Keratinocyte (primary cell): ENCODE measurements around the gene ADAMTS15. TPM values are rescaled to one million over a fixed set of nuclear protein-coding genes. Genes with fewer than 3 reads are reported as not detected.

Source experiments
- DNase-seq: peaks from one replicate; pipeline ENCODE4 v3.0.0-alpha.2; 2011; ENCODE audit warnings: low read depth, missing footprints, low spot score
- FAIRE-seq: peaks from 2 replicates; lab custom pipeline; 2011; peaks lifted over from hg19 to GRCh38; lab: Jason Lieb, UNC
- H2AFZ ChIP-seq: 2 replicates; pipeline ENCODE4 v1.6.0; 2012; ENCODE audit warnings: low read length, control low read depth, inconsistent platforms; ENCODE audit not compliant: control insufficient read depth
- H3K27ac ChIP-seq: 2 replicates; pipeline ENCODE4 v1.5.1; 2011; ENCODE audit warnings: low read length; ENCODE audit not compliant: control insufficient read depth, insufficient read depth
- H3K27me3 ChIP-seq: 3 replicates; pipeline ENCODE4 v1.6.0; 2011; ENCODE audit warnings: low read length; ENCODE audit not compliant: control insufficient read depth, insufficient read depth; ENCODE audit errors: extremely low read depth
- H3K36me3 ChIP-seq, 2 experiments: 2 replicates in 1 of 2; 3 replicates in 1 of 2; pipeline ENCODE4 v1.5.1; 2011; ENCODE audit warnings: low read length in 2 of 2, mild to moderate bottlenecking in 1 of 2; ENCODE audit not compliant: control insufficient read depth in 2 of 2, insufficient read depth in 2 of 2; ENCODE audit errors: extremely low read depth in 1 of 2
- H3K4me1 ChIP-seq: 3 replicates; pipeline ENCODE4 v1.5.1; 2011; ENCODE audit warnings: low read length; ENCODE audit not compliant: control insufficient read depth, insufficient read depth; ENCODE audit errors: extremely low read depth
- H3K4me2 ChIP-seq: 3 replicates; pipeline ENCODE4 v1.6.0; 2011; ENCODE audit warnings: low read depth, low read length; ENCODE audit not compliant: control insufficient read depth, insufficient read depth; ENCODE audit errors: extremely low read depth
- H3K4me3 ChIP-seq, 3 experiments: fragments of 200-600 bp in 1 of 3; sonication (generic) in 1 of 3; 2 replicates in 2 of 3; 3 replicates in 1 of 3; pipeline ENCODE4 v1.5.1; 2011 to 2016; ENCODE audit warnings: low read length in 3 of 3, mild to moderate bottlenecking in 3 of 3, control low read depth in 2 of 3, inconsistent platforms in 1 of 3, low read depth in 1 of 3, mixed read lengths in 1 of 3, mixed run types in 1 of 3, moderate library complexity in 1 of 3; ENCODE audit not compliant: control insufficient read depth in 2 of 3, insufficient read depth in 2 of 3; ENCODE audit errors: extremely low read depth in 1 of 3
- H3K79me2 ChIP-seq: 2 replicates; pipeline ENCODE4 v1.6.0; 2012; ENCODE audit warnings: low read length; ENCODE audit not compliant: control insufficient read depth, insufficient read depth
- H3K9ac ChIP-seq: 3 replicates; pipeline ENCODE4 v1.6.0; 2011; ENCODE audit warnings: low read length; ENCODE audit not compliant: control insufficient read depth, insufficient read depth; ENCODE audit errors: extremely low read depth
- H3K9me1 ChIP-seq: 3 replicates; pipeline ENCODE4 v1.6.0; 2011; ENCODE audit warnings: low read length; ENCODE audit not compliant: control insufficient read depth, insufficient read depth; ENCODE audit errors: extremely low read depth
- H3K9me3 ChIP-seq: 2 replicates; pipeline ENCODE4 v1.5.1; 2012; ENCODE audit warnings: low read depth, low read length; ENCODE audit not compliant: control insufficient read depth
- H4K20me1 ChIP-seq: 3 replicates; pipeline ENCODE4 v1.6.0; 2011; ENCODE audit warnings: low read length; ENCODE audit not compliant: control insufficient read depth, insufficient read depth; ENCODE audit errors: extremely low read depth
- CTCF ChIP-seq, 3 experiments: IDR thresholded peaks in 1 of 3; conservative IDR thresholded peaks in 1 of 3; optimal IDR thresholded peaks in 1 of 3; 2 replicates in 2 of 3; 3 replicates in 1 of 3; pipeline versions ENCODE3 to v1.5.1; 2011; ENCODE audit warnings: low read length in 3 of 3, mild to moderate bottlenecking in 3 of 3, moderate library complexity in 2 of 3, control low read depth in 1 of 3, inconsistent platforms in 1 of 3; ENCODE audit not compliant: insufficient read depth in 2 of 3; ENCODE audit errors: extremely low read depth in 1 of 3
- EZH2 ChIP-seq: IDR thresholded peaks from one replicate; pipeline ENCODE4 v1.6.1; 2012; ENCODE audit warnings: inconsistent platforms, mild to moderate bottlenecking, low read length, moderate library complexity
- dilution Hi-C: fragments of 300-500 bp; cut with MboI; formaldehyde crosslinking; loops from one replicate; pipeline ENCODE4 v1.7.0; 2020; ENCODE audit warnings: low sequenced_read_pairs; ENCODE audit not compliant: extremely low pct_ligation_motif_present
- polyA plus RNA-seq, 5 experiments: library from polyadenylated mRNA; depleted of rRNA in 3 of 5; stranded (reverse) in 3 of 5; stranded (forward) in 1 of 5; unstranded in 1 of 5; fragments of >200 nt; gene quantifications; 1 replicate in 1 of 5; 2 replicates in 3 of 5; 3 replicates in 1 of 5; pipeline versions ENCODE4 v1.2.1 to v1.2.3, GENCODE V29; 2011 to 2012; ENCODE audit warnings: missing spikeins in 2 of 5, low read depth in 1 of 5, low replicate concordance in 1 of 5

ADAMTS15 gene
- polyA plus RNA-seq, 1 donor (not counting 4 experiments of a cell fraction or from before 2014, with no cell fraction given): 0.30 TPM

- Histone ChIP-seq H2AFZ (no peak overlapping the region), H3K27me3 (no peaks in the 10 kb centered on the region), H3K9me1 (no peaks in the 10 kb centered on the region), H3K4me3 (no peak overlapping the region), H3K4me2 (no peak overlapping the region), H3K9ac (no peak overlapping the region), H3K4me1 (peaks cover 20% of the 10 kb centered on the region), H3K27ac (no peak overlapping the region), H3K9me3 (no peaks in the 10 kb centered on the region), H3K36me3 (no peaks in the 10 kb centered on the region), H4K20me1 (no peaks in the 10 kb centered on the region), H3K79me2 (no peaks in the 10 kb centered on the region)
- FAIRE-seq (no peak), DNase-seq (no peak)
- no peak for TF ChIP-seq CTCF (optimal IDR thresholded peaks at IDR 0.05 in 1 of 3, IDR thresholded peaks at IDR 0.05 in 1 of 3, conservative IDR thresholded peaks at IDR 0.05 in 1 of 3; ENCODE audit: extremely low read depth in 1 of 3, insufficient read depth in 2 of 3, low read length in 3 of 3)
- TF ChIP-seq EZH2: no peak
- dilution Hi-C loops: no loop called here
Measured at GRCh38 chr11:130525307-130525706, 76.9 kb downstream of the ADAMTS15 start.

Other genes starting within 250 kb of the ADAMTS15 start
- 12.7 to 16.8 TPM (median 15.7 TPM) in 3 replicates for gene ZBTB44, start 133.7 kb upstream of the ADAMTS15 start, polyA plus RNA-seq
- gene ADAMTS8, start 20.0 kb upstream of the ADAMTS15 start, polyA plus RNA-seq: 0.05 TPM in 1 of 3 replicates, not detected in the others